Measurements from ENCODE around the gene CDH2.

DNA sequence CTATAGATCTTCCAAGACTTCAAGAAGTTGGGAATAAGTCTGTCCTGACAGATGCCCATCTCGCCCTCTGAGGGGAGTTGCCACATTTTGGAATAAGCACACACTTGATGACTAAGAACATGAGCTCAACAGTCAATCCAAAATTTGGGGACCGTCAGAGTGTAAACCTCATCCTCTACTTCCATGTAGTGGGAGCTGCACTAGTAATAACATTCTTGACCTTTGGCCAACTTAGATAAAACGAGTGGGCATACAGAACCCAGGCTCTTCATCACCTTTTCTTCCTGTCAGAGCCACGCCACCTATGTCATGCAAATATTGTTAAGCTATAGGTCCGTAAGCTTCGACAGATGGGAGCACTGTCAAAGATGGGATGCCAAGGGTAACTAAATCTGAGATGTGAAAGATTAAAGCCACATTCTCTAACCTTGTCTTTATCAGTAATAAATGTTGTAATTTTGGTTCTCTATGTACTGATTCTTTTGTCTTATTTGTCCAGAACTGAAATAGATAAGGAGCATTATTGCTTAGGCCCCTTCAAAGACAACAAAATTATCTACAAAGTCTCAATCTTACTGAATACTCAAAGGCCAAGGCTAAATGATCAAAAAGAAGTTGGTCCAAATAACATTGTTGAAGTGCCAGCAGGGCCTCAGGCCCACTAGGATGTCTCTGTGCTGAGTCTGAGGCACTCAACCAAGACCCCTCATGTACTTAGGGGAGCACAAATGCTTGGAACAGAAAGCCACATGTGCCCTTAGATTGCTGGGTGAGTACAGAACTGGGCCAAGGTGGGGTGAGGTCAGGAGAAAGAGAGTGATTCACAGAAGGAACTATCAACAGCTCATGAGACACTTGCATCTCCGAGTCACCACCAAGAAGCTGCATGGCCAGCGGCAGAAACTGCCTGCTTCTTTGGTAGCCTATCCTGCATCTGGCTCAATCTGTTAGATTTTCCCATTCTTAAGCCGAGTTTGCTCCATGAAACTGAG is 15.0 kb downstream of the CDH2 start:
- TF ChIP-seq, protein P1, sequence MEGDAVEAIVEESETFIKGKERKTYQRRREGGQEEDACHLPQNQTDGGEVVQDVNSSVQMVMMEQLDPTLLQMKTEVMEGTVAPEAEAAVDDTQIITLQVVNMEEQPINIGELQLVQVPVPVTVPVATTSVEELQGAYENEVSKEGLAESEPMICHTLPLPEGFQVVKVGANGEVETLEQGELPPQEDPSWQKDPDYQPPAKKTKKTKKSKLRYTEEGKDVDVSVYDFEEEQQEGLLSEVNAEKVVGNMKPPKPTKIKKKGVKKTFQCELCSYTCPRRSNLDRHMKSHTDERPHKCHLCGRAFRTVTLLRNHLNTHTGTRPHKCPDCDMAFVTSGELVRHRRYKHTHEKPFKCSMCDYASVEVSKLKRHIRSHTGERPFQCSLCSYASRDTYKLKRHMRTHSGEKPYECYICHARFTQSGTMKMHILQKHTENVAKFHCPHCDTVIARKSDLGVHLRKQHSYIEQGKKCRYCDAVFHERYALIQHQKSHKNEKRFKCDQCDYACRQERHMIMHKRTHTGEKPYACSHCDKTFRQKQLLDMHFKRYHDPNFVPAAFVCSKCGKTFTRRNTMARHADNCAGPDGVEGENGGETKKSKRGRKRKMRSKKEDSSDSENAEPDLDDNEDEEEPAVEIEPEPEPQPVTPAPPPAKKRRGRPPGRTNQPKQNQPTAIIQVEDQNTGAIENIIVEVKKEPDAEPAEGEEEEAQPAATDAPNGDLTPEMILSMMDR (IDR thresholded peaks at IDR 0.05): no peak
- TF ChIP-seq POLR2A (IDR thresholded peaks at IDR 0.05): no peak
- TF ChIP-seq POLR2AphosphoS5 (IDR thresholded peaks at IDR 0.05): no peak
- TF ChIP-seq EP300 (IDR thresholded peaks at IDR 0.05): no peak
